Endodermal cell (in vitro differentiated cells): ENCODE measurements around the gene IP6K3. TPM values are rescaled to one million over a fixed set of nuclear protein-coding genes. Genes with fewer than 3 reads are reported as not detected.

Experiments
- DNase-seq: peaks from one replicate; pipeline ENCODE4 v3.0.0-alpha.2; 2017
- H3K27ac ChIP-seq: 2 replicates; pipeline ENCODE4 v1.5.1; 2013; ENCODE audit warnings: mild to moderate bottlenecking, low read depth, low read length, moderate library complexity
- H3K27me3 ChIP-seq: 2 replicates; pipeline ENCODE4 v1.6.1; 2013; ENCODE audit warnings: mild to moderate bottlenecking, low read length, moderate library complexity; ENCODE audit not compliant: insufficient read depth, control insufficient read depth, poor library complexity, severe bottlenecking
- H3K36me3 ChIP-seq: 2 replicates; pipeline ENCODE4 v1.7.0; 2013; ENCODE audit warnings: mild to moderate bottlenecking, low read length, moderate library complexity; ENCODE audit not compliant: control insufficient read depth, insufficient read depth
- H3K4me1 ChIP-seq: one replicate; pipeline ENCODE4 v1.7.0; 2013; ENCODE audit warnings: low read length; ENCODE audit not compliant: control insufficient read depth, insufficient read depth
- H3K4me3 ChIP-seq: 2 replicates; pipeline ENCODE4 v1.5.1; 2013; ENCODE audit warnings: mild to moderate bottlenecking, low read length, moderate library complexity
- H3K9ac ChIP-seq: 2 replicates; pipeline ENCODE4 v1.6.1; 2013; ENCODE audit warnings: mild to moderate bottlenecking, low read length, moderate library complexity; ENCODE audit not compliant: poor library complexity, severe bottlenecking; ENCODE audit errors: extremely low read depth
- H3K9me3 ChIP-seq: 2 replicates; pipeline ENCODE4 v1.6.1; 2013; ENCODE audit warnings: mild to moderate bottlenecking, low read length, moderate library complexity; ENCODE audit not compliant: control insufficient read depth
- H3K27ac Mint-ChIP-seq: 2 replicates; pipeline ENCODE4 v1.8.0; 2020; ENCODE audit warnings: mixed read lengths
- H3K27me3 Mint-ChIP-seq: 2 replicates; pipeline ENCODE4 v1.8.0; 2021; ENCODE audit warnings: mild to moderate bottlenecking, mixed read lengths; ENCODE audit not compliant: insufficient read depth
- H3K36me3 Mint-ChIP-seq: 2 replicates; pipeline ENCODE4 v1.8.0; 2020; ENCODE audit warnings: low read depth, mixed read lengths
- H3K4me1 Mint-ChIP-seq: 2 replicates; pipeline ENCODE4 v1.8.0; 2020; ENCODE audit warnings: mixed read lengths
- H3K4me3 Mint-ChIP-seq: 2 replicates; pipeline ENCODE4 v1.8.0; 2020; ENCODE audit warnings: mild to moderate bottlenecking, moderate library complexity, mixed read lengths
- H3K9me3 Mint-ChIP-seq: 2 replicates; pipeline ENCODE4 v1.8.0; 2020; ENCODE audit warnings: mild to moderate bottlenecking, mixed read lengths
- WGBS, 2 experiments: methylation state at CpG; one replicate each; pipeline versions ENCODE4 v1.1.5 to v1.1.7; 2013; ENCODE audit warnings: missing lambda C conversion rate in 2 of 2, mixed read lengths in 1 of 2; ENCODE audit not compliant: insufficient coverage in 1 of 2, insufficient read length in 1 of 2; 5-methylcytosine and 5-hydroxymethylcytosine counted together
- total RNA-seq, 2 donors: library from RNA; stranded (reverse); fragmentation: NEBNext Ultra II Directional in 1 of 2; extraction: Animal tissue kit (Norgen Biotek cat#: 25700) in 1 of 2; gene quantifications; 2 replicates in 1 of 2; 3 replicates in 1 of 2; pipeline ENCODE4 v1.2.1, GENCODE V29; 2021
- TF ChIP-seq, protein P1 (sequence below): fragments of 200-600 bp; sonication (generic); conservative IDR thresholded peaks from 2 replicates; pipeline ENCODE4 v1.5.0; 2021; ENCODE audit warnings: antibody characterized with exemption, mild to moderate bottlenecking

Gene IP6K3
- total RNA-seq, 2 donors from 2014 or later, result not detected

DNA sequence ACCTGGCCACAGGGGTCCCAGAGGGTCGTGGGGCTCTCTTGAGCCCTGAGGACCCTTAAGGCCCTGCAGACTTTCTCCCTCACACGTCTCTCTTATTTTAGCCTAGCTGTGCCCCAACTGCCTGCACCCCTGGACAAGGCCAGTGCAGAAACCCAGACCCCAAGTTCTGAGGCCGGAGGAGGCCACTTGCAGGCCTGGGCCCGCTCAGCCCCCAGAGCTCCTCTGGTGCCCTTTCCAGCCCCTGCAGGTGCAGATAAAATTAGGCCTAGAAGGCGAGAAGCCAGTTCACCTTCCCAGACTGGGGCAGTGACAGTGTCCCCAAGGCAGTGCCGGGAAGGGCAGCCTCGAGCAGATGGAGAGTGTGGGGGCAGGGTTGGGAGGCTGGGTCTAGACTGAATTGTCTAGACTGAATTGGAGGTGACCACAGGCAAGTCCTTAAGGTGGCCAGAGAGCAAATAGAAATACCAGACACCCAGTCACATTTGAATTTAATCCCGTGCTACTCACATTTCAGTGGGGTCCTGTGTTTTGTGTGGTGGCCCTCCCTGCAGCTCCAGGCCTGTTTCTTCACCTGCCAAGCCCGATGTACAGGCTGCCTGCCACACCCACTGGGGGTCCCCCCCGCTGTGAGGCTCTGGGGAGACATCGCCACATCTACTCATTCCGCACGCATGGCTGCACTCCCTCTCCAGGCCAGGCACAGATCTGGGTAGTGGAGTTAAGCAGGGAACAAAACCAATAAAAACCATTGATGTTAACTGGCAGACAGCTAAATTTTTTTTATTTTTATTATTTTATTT, 8.6 kb upstream of the IP6K3 start:
- Mint-ChIP-seq H3K4me3 (no peak overlapping the region), H3K36me3 (no peaks in the 10 kb centered on the region), H3K4me1 (peaks cover 15% of the 10 kb centered on the region), H3K27me3 (no peaks in the 10 kb centered on the region), H3K9me3 (no peaks in the 10 kb centered on the region), H3K27ac (no peak overlapping the region)
- H3K9me3 ChIP-seq, result no peaks in the 10 kb centered on the region
- WGBS, 2 experiments, result 85 to 87% methylated on average over 6 to 13 of the region's 13 CpGs
- H3K27me3 ChIP-seq, result no peaks in the 10 kb centered on the region
- H3K4me3 ChIP-seq, result no peak overlapping the region
- no peak overlapping the region for H3K9ac ChIP-seq
- peaks cover 13% of the 10 kb centered on the region for H3K4me1 ChIP-seq
- H3K36me3 ChIP-seq, result no peaks in the 10 kb centered on the region
- no peak for DNase-seq
- H3K27ac ChIP-seq, result no peak overlapping the region
- TF ChIP-seq, protein P1, sequence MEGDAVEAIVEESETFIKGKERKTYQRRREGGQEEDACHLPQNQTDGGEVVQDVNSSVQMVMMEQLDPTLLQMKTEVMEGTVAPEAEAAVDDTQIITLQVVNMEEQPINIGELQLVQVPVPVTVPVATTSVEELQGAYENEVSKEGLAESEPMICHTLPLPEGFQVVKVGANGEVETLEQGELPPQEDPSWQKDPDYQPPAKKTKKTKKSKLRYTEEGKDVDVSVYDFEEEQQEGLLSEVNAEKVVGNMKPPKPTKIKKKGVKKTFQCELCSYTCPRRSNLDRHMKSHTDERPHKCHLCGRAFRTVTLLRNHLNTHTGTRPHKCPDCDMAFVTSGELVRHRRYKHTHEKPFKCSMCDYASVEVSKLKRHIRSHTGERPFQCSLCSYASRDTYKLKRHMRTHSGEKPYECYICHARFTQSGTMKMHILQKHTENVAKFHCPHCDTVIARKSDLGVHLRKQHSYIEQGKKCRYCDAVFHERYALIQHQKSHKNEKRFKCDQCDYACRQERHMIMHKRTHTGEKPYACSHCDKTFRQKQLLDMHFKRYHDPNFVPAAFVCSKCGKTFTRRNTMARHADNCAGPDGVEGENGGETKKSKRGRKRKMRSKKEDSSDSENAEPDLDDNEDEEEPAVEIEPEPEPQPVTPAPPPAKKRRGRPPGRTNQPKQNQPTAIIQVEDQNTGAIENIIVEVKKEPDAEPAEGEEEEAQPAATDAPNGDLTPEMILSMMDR, result no peak

- Mint-ChIP-seq H3K36me3 (no peaks in the 10 kb centered on the region), H3K27ac (no peak overlapping the region), H3K9me3 (no peaks in the 10 kb centered on the region), H3K4me3 (no peak overlapping the region), H3K4me1 (peaks cover 24% of the 10 kb centered on the region), H3K27me3 (no peaks in the 10 kb centered on the region)
- H3K36me3 ChIP-seq, result no peaks in the 10 kb centered on the region
- no peak overlapping the region for H3K4me3 ChIP-seq
- no peaks in the 10 kb centered on the region for H3K9me3 ChIP-seq
- H3K27ac ChIP-seq, result no peak overlapping the region
- TF ChIP-seq, protein P1, result no peak
- WGBS, 2 experiments, result 89 to 90% methylated on average over 6 to 11 of the region's 11 CpGs
- peaks cover 18% of the 10 kb centered on the region for H3K4me1 ChIP-seq
- H3K27me3 ChIP-seq, result no peaks in the 10 kb centered on the region
- no peak overlapping the region for H3K9ac ChIP-seq
- DNase-seq, result no peak
These were observed 7.5 kb upstream of the IP6K3 start for GRCh38 chr6:33754222-33754621.

GRCh38 chr6:33752646-33753015, 5.9 kb upstream of the IP6K3 start:
- peaks cover 31% of the 10 kb centered on the region for H3K4me1 Mint-ChIP-seq
- no peak for DNase-seq
- H3K4me3 ChIP-seq, result no peak overlapping the region

More at GRCh38 chr6:33752646-33753015, 5.9 kb upstream of the IP6K3 start:
- H3K27ac ChIP-seq, result peak overlapping the region; percentile 55
- no peak overlapping the region for H3K27ac Mint-ChIP-seq
- no peaks in the 10 kb centered on the region for H3K9me3 Mint-ChIP-seq
- no peaks in the 10 kb centered on the region for H3K9me3 ChIP-seq
- 93 to 100% methylated on average over 1 of the region's 1 CpG for WGBS, 2 experiments
- TF ChIP-seq, protein P1, result no peak
- peaks cover 3% of the 10 kb centered on the region for H3K27me3 Mint-ChIP-seq
- no peaks in the 10 kb centered on the region for H3K27me3 ChIP-seq
- H3K36me3 ChIP-seq, result no peaks in the 10 kb centered on the region
- H3K36me3 Mint-ChIP-seq, result no peaks in the 10 kb centered on the region
- no peak overlapping the region for H3K9ac ChIP-seq
- peaks cover 23% of the 10 kb centered on the region for H3K4me1 ChIP-seq
- H3K4me3 Mint-ChIP-seq, result no peak overlapping the region
